HepG2 (cell line): Measurements from ENCODE around the gene RUFY2. TPM values are rescaled to one million over a fixed set of nuclear protein-coding genes. Genes with fewer than 3 reads are reported as not detected.

ENCODE experiments used
- BRF2 ChIP-seq: sonication (generic); formaldehyde crosslinking; IDR thresholded peaks from 2 replicates; pipeline ENCODE4 v1.8.1; 2022; ENCODE audit warnings: mild to moderate bottlenecking, missing genetic modification reagents
- HNRNPK ChIP-seq: fragments of 200-400 bp; formaldehyde crosslinking; IDR thresholded peaks from 2 replicates; pipeline ENCODE4 v1.6.1; 2018; ENCODE audit warnings: low read length, low read depth, moderate library complexity, mild to moderate bottlenecking; ENCODE audit not compliant: poor library complexity, severe bottlenecking
- JDP2 ChIP-seq: sonication (generic); formaldehyde crosslinking; IDR thresholded peaks from 2 replicates; pipeline ENCODE4 v1.8.1; 2022; ENCODE audit warnings: missing genetic modification reagents, borderline replicate concordance
- LRRFIP1 ChIP-seq: sonication (generic); formaldehyde crosslinking; conservative IDR thresholded peaks from 2 replicates; pipeline ENCODE4 v1.4.0; 2020; ENCODE audit warnings: missing genetic modification reagents
- MIXL1 ChIP-seq: IDR thresholded peaks from 2 replicates; pipeline ENCODE4 v1.6.1; 2016
- RBM22 ChIP-seq: fragments of 200-400 bp; formaldehyde crosslinking; optimal IDR thresholded peaks from 2 replicates; pipeline ENCODE3; 2017; ENCODE audit warnings: mild to moderate bottlenecking, low read length, moderate library complexity
- TFDP2 ChIP-seq: sonication (generic); formaldehyde crosslinking; IDR thresholded peaks from 2 replicates; pipeline ENCODE4 v1.4.0; 2020; ENCODE audit warnings: missing genetic modification reagents
- ZBTB26 ChIP-seq: IDR thresholded peaks from 2 replicates; pipeline ENCODE4 v1.6.1; 2016; ENCODE audit warnings: missing compliant biosample characterization, missing genetic modification reagents, borderline replicate concordance
- ZFP90 ChIP-seq: sonication (generic); formaldehyde crosslinking; IDR thresholded peaks from 2 replicates; pipeline ENCODE4 v1.8.0; 2022; ENCODE audit warnings: missing genetic modification reagents, mild to moderate bottlenecking, inconsistent platforms, borderline replicate concordance
- ZMYM4 ChIP-seq: sonication (generic); formaldehyde crosslinking; IDR thresholded peaks from 2 replicates; pipeline ENCODE4 v1.8.1; 2023; ENCODE audit warnings: mild to moderate bottlenecking, missing genetic modification reagents
- ZNF318 ChIP-seq: sonication (generic); formaldehyde crosslinking; IDR thresholded peaks from 2 replicates; pipeline ENCODE4 v1.4.0; 2020; ENCODE audit warnings: mild to moderate bottlenecking, missing genetic modification reagents
- ZNF749 ChIP-seq: sonication (generic); formaldehyde crosslinking; IDR thresholded peaks from 2 replicates; pipeline ENCODE4 v1.8.0; 2022; ENCODE audit warnings: mild to moderate bottlenecking, missing genetic modification reagents, moderate library complexity, borderline replicate concordance
- polyA plus RNA-seq, 8 experiments: library from polyadenylated mRNA; depleted of rRNA in 3 of 8; stranded (reverse) in 7 of 8; unstranded in 1 of 8; fragments of >200 nt; fragmentation: Illumina TruSeq in 4 of 8; extraction: Trizol in 4 of 8; gene quantifications; 2 replicates each; pipeline versions ENCODE4 v1.2.1 to v1.2.3, GENCODE V29; 2011 to 2016; ENCODE audit warnings: low read depth in 4 of 8, missing spikeins in 1 of 8, mixed read lengths in 1 of 8; ENCODE audit not compliant: insufficient read depth in 1 of 8
- total RNA-seq, 5 experiments: library from RNA; depleted of rRNA; stranded (reverse); fragments of >200 nt; fragmentation: Illumina TruSeq; extraction: Trizol; gene quantifications; 2 replicates each; pipeline ENCODE4 v1.2.3, GENCODE V29; 2016; ENCODE audit warnings: low read depth in 1 of 5

The RUFY2 gene
- total and polyA plus RNA-seq, 2 of the 13 experiments (the other 11 are each of a cell fraction or from before 2014, with no cell fraction given) = 10.1 to 16.1 TPM

- TF ChIP-seq TFDP2 = peak; percentile 48
- TF ChIP-seq ZBTB26 = peak; percentile 52
- peak; percentile 19 for TF ChIP-seq HNRNPK
- 0 out of 2 replicates have a peak, but pooled peaks have one; percentile 2 for TF ChIP-seq JDP2
- no peak; the same call in 1 of the 2 replicates for TF ChIP-seq BRF2 (CRISPR knock-in tag)
- peak; percentile 60; the same call in 1 of the 2 replicates for TF ChIP-seq ZFP90 (CRISPR knock-in tag)
- no peak for TF ChIP-seq ZNF749
- TF ChIP-seq ZNF318 (CRISPR knock-in tag) = 0 out of 2 replicates have a peak, but pooled peaks have one; percentile 25
- TF ChIP-seq MIXL1 (CRISPR knock-in tag) = no peak
- peak; percentile 28; the same call in 1 of the 2 replicates for TF ChIP-seq ZMYM4 (CRISPR knock-in tag)
- no peak for TF ChIP-seq LRRFIP1
- TF ChIP-seq RBM22 = peak; percentile 73
These were observed 74.6 kb downstream of the RUFY2 start, which contains the start of gene PBLD (continued) for GRCh38 chr10:68332259-68333057.
